SK-N-MC (cell line): Measurements from ENCODE around the gene MYO16.

Experiments used
- EZH2 ChIP-seq: fragments of 200-600 bp; sonication (generic); IDR thresholded peaks from one replicate; pipeline ENCODE4 v1.6.1; 2017; ENCODE audit warnings: antibody characterized with exemption
- POLR2AphosphoS5 ChIP-seq: IDR thresholded peaks from 2 replicates; pipeline ENCODE4 v1.6.1; 2012; ENCODE audit warnings: mild to moderate bottlenecking, low read depth, low read length, borderline replicate concordance

DNA sequence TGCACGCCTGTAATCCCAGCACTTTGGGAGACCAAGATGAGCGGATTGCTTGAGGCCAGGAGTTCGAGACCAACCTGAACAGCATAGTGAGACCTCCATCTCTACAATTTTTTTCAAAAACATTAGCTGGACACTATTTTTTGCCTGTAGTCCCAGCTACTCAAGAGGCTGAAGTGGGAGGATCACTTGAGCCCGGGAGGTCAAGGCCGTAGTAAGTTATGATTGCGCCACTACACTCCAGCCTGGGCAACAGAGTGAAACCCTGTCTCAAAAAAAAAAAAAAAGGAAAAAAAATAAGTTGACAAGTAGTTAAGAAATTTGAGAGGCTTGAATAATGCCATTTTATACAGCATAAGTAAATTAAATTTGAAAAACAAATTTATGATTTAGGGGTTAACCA lies 330.6 kb downstream of the MYO16 start:
- TF ChIP-seq POLR2AphosphoS5 (no peak), EZH2 (no peak)
